NB4 (cell line): ENCODE measurements around the gene GRAMD2A.

Experiments
- CTCF ChIP-seq: IDR thresholded peaks from one replicate; pipeline ENCODE4 v1.5.1; 2012; ENCODE audit warnings: low read depth, low read length
- MAX ChIP-seq: IDR thresholded peaks from 2 replicates; pipeline ENCODE4 v1.6.1; 2011; ENCODE audit warnings: low read depth, low read length
- MYC ChIP-seq: IDR thresholded peaks from 2 replicates; pipeline ENCODE4 v1.6.1; 2011; ENCODE audit warnings: low read depth, low read length
- POLR2A ChIP-seq: IDR thresholded peaks from 2 replicates; pipeline ENCODE4 v1.6.1; 2011; ENCODE audit warnings: mild to moderate bottlenecking; ENCODE audit not compliant: insufficient read length; ENCODE audit errors: extremely low read depth

- TF ChIP-seq POLR2A, result no peak
- TF ChIP-seq CTCF, result no peak
- no peak for TF ChIP-seq MAX
- no peak for TF ChIP-seq MYC
Observed at GRCh38 chr15:72153269-72154000, 44.2 kb downstream of the GRAMD2A start.
